PC-9 (cell line): ENCODE data around the gene GABRG3.

Experiments
- CTCF ChIP-seq: fragments of 200-600 bp; sonication (generic); conservative IDR thresholded peaks from 2 replicates; pipeline ENCODE4 v1.6.1; 2017; ENCODE audit warnings: mixed run types, antibody characterized with exemption, mild to moderate bottlenecking, moderate library complexity
- EZH2 ChIP-seq: fragments of 200-600 bp; sonication (generic); IDR thresholded peaks from 2 replicates; pipeline ENCODE4 v1.8.0; 2017; ENCODE audit warnings: antibody characterized with exemption, low read depth

- TF ChIP-seq CTCF (no peak), EZH2 (no peak)
Observed at GRCh38 chr15:27175472-27176153, 204.6 kb downstream of the GABRG3 start.
